Activated CD8-positive, alpha-beta memory T cell treated with anti-CD3 and anti-CD28 coated beads, Interleukin-2, amount 10 ng/mL, durations not matched to agents 7 days and 5 days (primary cell): ENCODE data around the gene RRP36. TPM values are rescaled to one million over a fixed set of nuclear protein-coding genes. Genes with fewer than 3 reads are reported as not detected.

Experiments
- ATAC-seq: fragments of 150-1000 bp; cut with Tn5 transposase; one replicate; pipeline ENCODE4 v1.10.0; 2021; ENCODE audit warnings: moderate library complexity
- CTCF ChIA-PET: fragments of 350-600 bp; sonication (Branson Sonifier 250); formaldehyde crosslinking; loops from one replicate; lab custom pipeline; 2021; ENCODE audit warnings: antibody characterized with exemption; lab: Charles Lee
- DNase-seq: peaks from one replicate; pipeline ENCODE4 v3.0.0-alpha.2; 2020
- H3K27ac Mint-ChIP-seq: one replicate; pipeline ENCODE4 v1.8.0; 2021; ENCODE audit warnings: mild to moderate bottlenecking, mixed read lengths
- H3K27me3 Mint-ChIP-seq: one replicate; pipeline ENCODE4 v1.8.0; 2021; ENCODE audit warnings: mixed read lengths
- H3K36me3 Mint-ChIP-seq: one replicate; pipeline ENCODE4 v1.8.0; 2021; ENCODE audit warnings: mild to moderate bottlenecking, mixed read lengths
- H3K4me1 Mint-ChIP-seq: one replicate; pipeline ENCODE4 v1.8.0; 2021; ENCODE audit warnings: mixed read lengths
- H3K4me3 Mint-ChIP-seq: one replicate; pipeline ENCODE4 v1.8.0; 2021; ENCODE audit warnings: mild to moderate bottlenecking, moderate library complexity, mixed read lengths
- H3K9me3 Mint-ChIP-seq: one replicate; pipeline ENCODE4 v1.8.0; 2022; ENCODE audit warnings: low read depth, mixed read lengths
- total RNA-seq, 2 experiments: library from RNA; stranded (reverse); gene quantifications; one replicate each; pipeline ENCODE4 v1.2.3, GENCODE V29; 2021

RRP36 gene
- total RNA-seq, 2 experiments from 2014 or later = 60.9 to 71.8 TPM

DNA sequence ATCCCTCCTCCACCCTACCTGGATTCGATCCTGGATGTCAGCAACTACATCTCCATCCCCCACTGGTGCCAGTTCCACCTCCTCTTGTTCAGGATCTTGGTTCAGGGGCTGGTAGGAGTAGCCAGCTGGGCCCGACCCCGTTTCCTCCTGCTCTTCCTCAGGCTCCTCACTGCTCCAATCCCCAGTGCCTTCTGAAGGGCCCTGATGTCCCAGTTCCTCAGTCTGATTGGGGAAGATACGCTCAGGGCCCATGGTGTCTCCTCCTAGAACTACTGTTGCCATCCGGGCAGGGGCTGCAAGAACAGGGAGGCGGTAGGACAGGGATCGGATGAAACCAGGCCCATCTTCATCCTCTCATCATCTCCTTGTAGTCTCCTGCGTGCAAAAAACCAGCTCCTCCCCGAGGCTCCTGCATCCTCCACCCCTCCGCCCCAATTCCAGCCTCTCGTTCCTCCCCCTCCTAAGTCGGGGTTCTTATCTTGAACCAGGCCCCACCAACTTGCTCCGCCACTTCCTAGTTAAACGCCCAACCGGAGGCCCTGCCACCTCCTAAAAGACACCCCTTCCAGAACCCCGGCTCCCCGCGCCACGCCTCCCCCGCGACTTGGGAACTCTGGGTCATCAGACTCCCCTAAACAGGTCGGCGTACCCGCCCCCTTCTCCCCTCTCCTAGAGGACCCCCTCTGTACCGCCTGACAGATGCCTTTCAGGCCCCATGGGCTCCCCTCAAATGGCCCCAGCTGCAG, 8.2 kb upstream of the RRP36 start:
- Mint-ChIP-seq H3K27ac (peak overlapping the region; percentile 83), H3K4me3 (peak overlapping the region; percentile 96), H3K27me3 (no peaks in the 10 kb centered on the region), H3K9me3 (no peaks in the 10 kb centered on the region), H3K36me3 (peaks cover 17% of the 10 kb centered on the region), H3K4me1 (peaks cover 41% of the 10 kb centered on the region)
- DNase-seq (peak; percentile 46), ATAC-seq (peak; percentile 35)
- CTCF ChIA-PET = interaction anchor here (1.0 to 3.7 kb wide), 7 partner anchors 9 to 493 kb away, joined by 3 to 15 read pairs (median 3); partner anchors contain the start of genes CNPY3 and PEX6

DNA sequence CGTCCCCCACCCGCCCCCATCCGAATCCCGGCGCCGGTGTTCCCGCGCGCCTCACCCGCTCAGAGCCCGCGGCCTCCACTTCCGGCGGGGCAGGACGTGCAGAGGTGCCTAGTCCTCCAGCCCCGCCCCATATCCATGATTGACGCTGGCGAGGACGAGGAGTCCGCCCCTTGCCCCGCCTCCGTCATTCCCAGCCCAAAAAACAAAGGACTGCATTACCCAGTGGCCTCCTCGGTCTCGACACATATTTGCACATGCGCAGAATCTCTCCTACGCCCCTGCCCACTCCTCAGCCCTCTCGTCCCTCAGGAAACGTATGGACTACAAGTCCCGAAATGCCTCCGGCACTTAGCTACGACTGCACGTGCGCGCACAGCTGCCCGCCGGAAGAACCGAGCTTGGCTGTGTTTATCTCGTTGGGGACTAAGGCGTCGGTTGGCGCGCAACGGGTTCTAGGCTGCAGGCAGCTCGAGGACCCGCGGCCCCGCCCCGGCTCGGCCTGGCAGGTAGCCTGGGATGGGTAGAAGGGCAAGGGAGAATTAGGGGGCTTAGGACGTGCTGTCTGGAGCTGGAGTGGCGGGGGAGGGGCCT, 7.5 kb upstream of the RRP36 start, which contains the start of the genes KLHDC3 and MEA1:
Gene KLHDC3, plus strand, starts transcription at position 407 of the 591 bp plus-strand sequence. CDS start 2,944 bp downstream, outside the sequence.
Gene MEA1, minus strand, starts transcription at position 104 of the 591 bp plus-strand sequence. CDS start 133 bp downstream, outside the sequence.
- ATAC-seq (peak; percentile 93), DNase-seq (peak; percentile 100)
- Mint-ChIP-seq H3K36me3 (peaks cover 19% of the 10 kb centered on the region), H3K27ac (peak within 1 kb of the TSS; percentile 83), H3K4me3 (peak within 1 kb of the TSS; percentile 96), H3K9me3 (no peaks in the 10 kb centered on the region), H3K27me3 (no peaks in the 10 kb centered on the region), H3K4me1 (peaks cover 41% of the 10 kb centered on the region)
- CTCF ChIA-PET = interaction anchor here (1.0 to 3.7 kb wide), 8 partner anchors 10 to 492 kb away, joined by 3 to 15 read pairs (median 4); partner anchors contain the start of genes CNPY3, PEX6 and PPP2R5D

DNA sequence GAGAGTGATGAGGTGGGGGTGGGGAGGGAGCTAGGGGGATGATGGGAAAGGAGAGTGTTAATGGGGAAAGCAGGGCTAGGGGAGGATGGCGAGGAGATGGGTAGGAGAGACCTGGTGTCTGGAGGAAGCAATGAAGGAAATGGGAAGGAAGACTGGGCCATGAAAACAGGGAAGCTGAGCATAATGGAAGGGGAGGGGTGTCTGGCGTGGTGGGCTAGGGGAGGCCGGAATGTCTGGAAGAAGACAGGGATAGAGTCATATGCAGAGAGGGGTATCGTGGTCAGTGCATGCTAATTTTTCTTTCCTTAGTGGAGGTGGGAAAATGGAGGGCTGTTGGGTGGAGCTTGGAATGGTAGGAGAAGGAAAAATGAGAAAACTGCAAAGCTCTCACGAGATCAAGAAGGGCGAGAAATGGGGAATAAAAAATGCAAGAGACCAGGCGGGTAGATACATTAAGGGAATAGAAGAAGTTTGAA, 7.0 kb upstream of the RRP36 start:
- no peak for DNase-seq
- Mint-ChIP-seq H3K9me3 (no peaks in the 10 kb centered on the region), H3K27ac (peak overlapping the region; percentile 70), H3K4me3 (peak overlapping the region; percentile 96), H3K27me3 (no peaks in the 10 kb centered on the region), H3K36me3 (peaks cover 22% of the 10 kb centered on the region), H3K4me1 (peaks cover 43% of the 10 kb centered on the region)
- CTCF ChIA-PET = interaction anchor here (1.1 to 3.7 kb wide), 8 partner anchors 11 to 129 kb away, joined by 3 to 15 read pairs (median 5); partner anchors contain the start of genes CNPY3, PEX6 and PPP2R5D
- no peak for ATAC-seq

DNA sequence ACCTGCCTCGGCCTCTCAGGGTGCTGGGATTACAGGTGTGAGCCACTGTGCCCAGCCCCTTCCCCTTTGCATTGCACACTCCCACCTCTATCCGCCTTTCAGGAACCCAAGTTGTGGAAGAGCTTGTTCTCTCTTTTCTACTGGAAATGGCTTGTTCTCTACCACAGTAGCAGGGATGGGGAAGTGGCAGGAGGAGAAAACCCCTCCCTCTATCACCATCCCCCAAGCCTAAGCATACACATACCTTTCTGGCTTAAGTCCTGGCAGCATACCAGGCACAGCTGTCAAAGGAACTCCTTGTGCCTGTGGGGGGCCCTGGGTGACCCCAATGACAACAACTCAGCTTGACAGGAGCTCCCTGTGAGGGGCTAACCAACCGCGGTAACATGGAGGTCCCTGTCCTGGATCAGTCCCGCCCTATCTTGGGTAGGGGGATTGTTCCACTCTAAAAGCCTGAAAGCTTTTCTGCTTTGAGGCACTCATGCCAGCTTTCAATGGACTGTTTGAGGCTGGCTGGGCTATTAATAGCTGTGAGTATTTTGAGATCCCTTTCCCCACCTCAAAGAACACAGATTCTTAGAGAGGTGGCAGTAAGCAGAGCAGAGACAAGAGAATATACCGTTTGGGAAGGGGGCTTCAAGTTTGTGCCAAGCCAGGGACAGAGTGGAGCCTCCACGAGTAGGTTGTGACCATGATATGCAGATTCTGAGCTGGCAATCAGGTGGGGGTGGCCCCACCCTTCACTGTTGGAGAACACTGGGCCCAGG, 5.1 kb upstream of the RRP36 start:
- H3K27me3 Mint-ChIP-seq = no peaks in the 10 kb centered on the region
- no peaks in the 10 kb centered on the region for H3K9me3 Mint-ChIP-seq
- peaks cover 20% of the 10 kb centered on the region for H3K36me3 Mint-ChIP-seq
- DNase-seq (no peak), ATAC-seq (no peak)
- no peak overlapping the region for H3K4me3 Mint-ChIP-seq
- H3K27ac Mint-ChIP-seq = peak overlapping the region; percentile 7
- CTCF ChIA-PET = interaction anchor here (0.9 to 1.2 kb wide), 3 partner anchors 37 to 157 kb away, joined by 3 read pairs; partner anchors contain the start of gene CUL7
- H3K4me1 Mint-ChIP-seq = peaks cover 47% of the 10 kb centered on the region

DNA sequence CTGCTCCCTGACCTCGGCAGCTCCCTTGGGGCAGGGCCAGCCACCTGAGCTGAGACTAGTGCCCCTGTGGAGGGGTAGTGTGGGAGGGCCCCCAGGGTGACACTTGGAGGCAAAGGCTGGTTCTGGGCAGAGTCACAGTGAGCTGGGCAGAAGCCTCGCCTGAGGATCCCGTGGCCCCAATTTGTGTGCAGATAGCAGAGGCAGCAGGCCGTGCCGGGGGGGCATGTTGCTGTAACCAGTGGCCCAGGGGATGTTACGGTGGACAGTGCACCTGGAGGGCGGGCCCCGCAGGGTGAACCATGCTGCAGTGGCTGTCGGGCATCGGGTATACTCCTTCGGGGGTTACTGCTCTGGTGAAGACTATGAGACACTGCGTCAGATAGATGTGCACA, 4.5 kb upstream of the RRP36 start:
- DNase-seq (no peak), ATAC-seq (no peak)
- Mint-ChIP-seq H3K9me3 (no peaks in the 10 kb centered on the region), H3K27ac (peak overlapping the region; percentile 7), H3K4me3 (no peak overlapping the region), H3K36me3 (peaks cover 20% of the 10 kb centered on the region), H3K27me3 (no peaks in the 10 kb centered on the region), H3K4me1 (peaks cover 43% of the 10 kb centered on the region)
- CTCF ChIA-PET = interaction anchor here (1.2 kb wide), 1 partner anchor 37 kb away, joined by 3 read pairs; the partner anchor contains the start of gene CUL7

DNA sequence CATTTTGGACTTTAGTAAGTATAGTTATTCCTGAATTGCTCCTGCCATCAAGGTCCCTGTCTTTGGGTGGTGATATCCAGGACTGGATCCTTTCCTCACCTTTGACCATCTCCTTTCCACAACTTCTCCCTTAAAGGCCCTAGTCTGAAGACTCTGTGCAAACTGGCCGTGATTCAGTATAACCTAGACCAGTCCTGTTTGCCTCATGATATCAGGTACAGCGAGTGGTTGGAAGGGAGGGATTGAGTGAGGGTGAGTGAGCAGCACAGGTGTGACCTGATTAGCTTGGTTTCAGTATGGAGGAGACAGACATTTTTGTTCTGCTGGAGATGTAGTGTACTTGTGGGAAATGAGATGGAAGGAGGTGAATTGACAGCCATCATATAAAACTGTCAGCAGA, 2.3 kb upstream of the RRP36 start:
- no peaks in the 10 kb centered on the region for H3K27me3 Mint-ChIP-seq
- ATAC-seq (no peak), DNase-seq (no peak)
- no peak overlapping the region for H3K4me3 Mint-ChIP-seq
- no peaks in the 10 kb centered on the region for H3K9me3 Mint-ChIP-seq
- H3K4me1 Mint-ChIP-seq = peaks cover 39% of the 10 kb centered on the region
- CTCF ChIA-PET = interaction anchor here (2.2 kb wide), 1 partner anchor 9 kb away, joined by 7 read pairs; no protein-coding TSS in a partner anchor
- peaks cover 13% of the 10 kb centered on the region for H3K36me3 Mint-ChIP-seq
- H3K27ac Mint-ChIP-seq = no peak overlapping the region

DNA sequence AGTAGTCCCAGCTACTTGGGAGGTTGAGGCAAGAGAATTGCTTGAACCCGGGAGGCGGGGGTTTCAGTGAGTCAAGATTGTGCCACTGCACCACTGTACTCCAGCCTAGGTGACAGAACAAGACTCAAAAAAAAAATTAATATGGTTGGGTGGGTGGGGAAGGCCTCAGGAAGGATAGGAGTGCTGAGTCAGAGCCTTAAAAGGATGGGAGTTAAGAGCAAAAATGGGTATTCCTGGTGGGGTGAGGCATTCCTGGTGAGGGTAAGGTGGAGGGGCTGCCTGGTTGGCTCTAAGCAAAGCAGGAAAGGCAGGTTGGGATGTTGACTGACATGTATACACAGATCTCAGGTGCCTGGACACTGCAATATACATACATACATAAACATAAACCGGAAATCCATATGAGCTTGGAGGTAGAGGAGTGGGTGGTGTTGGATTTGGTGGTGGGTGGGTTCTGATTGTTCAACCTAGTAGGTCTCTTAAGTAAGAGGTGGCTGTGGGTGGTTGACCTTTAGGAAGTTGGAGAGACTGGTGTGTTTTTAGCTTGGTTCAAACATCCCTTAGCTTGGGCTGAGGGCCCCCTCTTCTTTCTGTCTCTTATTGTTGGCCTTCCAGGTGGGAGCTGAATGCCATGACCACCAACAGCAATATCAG, 1.2 kb upstream of the RRP36 start:
- Mint-ChIP-seq H3K9me3 (no peaks in the 10 kb centered on the region), H3K4me1 (peaks cover 38% of the 10 kb centered on the region), H3K27me3 (no peaks in the 10 kb centered on the region), H3K4me3 (no peak overlapping the region), H3K36me3 (peaks cover 24% of the 10 kb centered on the region), H3K27ac (no peak overlapping the region)
- CTCF ChIA-PET = interaction anchor here (1.3 to 3.0 kb wide), 4 partner anchors 10 to 124 kb away, joined by 3 to 12 read pairs (median 6); partner anchors contain the start of gene CUL7
- DNase-seq (no peak), ATAC-seq (no peak)

DNA sequence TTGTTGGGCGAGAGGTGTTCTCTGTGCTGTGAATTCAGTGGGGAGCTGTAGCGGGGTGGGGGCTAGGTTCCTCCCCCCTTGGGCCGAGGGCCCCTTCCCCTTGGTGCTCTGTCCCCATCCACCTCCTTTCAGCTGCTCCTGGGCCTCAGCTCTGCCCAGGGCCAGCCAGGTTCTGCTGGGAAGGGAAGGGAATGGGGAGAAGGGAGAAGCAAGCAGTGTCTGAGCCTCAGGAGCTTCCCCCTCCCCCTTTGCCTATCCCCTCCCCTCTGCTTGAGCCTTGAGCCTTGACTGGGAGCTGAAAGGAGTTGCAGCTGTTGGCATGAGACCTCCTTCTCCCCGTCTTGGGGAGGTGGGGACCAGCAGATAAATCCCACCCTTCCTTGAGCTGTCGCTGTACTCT, 576 bp upstream of the RRP36 start:
- H3K4me1 Mint-ChIP-seq = peaks cover 36% of the 10 kb centered on the region
- CTCF ChIA-PET = interaction anchor here (1.2 to 3.0 kb wide), 5 partner anchors 11 to 123 kb away, joined by 3 to 12 read pairs (median 6); partner anchors contain the start of gene CUL7
- H3K36me3 Mint-ChIP-seq = peaks cover 26% of the 10 kb centered on the region
- peak overlapping the region; percentile 97 for H3K4me3 Mint-ChIP-seq
- DNase-seq (no peak), ATAC-seq (no peak)
- peak overlapping the region; percentile 77 for H3K27ac Mint-ChIP-seq
- no peaks in the 10 kb centered on the region for H3K9me3 Mint-ChIP-seq
- no peaks in the 10 kb centered on the region for H3K27me3 Mint-ChIP-seq

DNA sequence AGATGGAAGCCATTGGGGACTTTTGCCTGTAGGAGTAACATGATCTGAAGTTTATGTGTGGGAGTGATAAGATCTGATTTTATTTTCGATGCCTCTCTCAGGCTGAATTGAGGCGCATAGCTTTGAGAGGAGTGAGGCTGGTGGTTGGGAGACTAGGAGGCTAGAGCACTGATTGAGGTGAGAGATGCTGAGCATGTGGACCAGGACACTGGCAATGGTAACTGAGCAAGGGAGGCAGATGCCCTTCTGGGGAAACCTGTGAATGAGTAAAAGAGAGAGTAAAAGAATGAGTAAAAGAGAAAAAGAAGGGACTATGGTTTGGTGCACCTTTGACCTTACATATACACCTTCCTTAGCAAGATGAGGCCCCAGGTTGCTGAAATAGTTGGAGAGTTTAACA, 3.0 kb downstream of the RRP36 start:
- DNase-seq (no peak), ATAC-seq (no peak)
- H3K36me3 Mint-ChIP-seq = peaks cover 45% of the 10 kb centered on the region
- peaks cover 26% of the 10 kb centered on the region for H3K4me1 Mint-ChIP-seq
- no peaks in the 10 kb centered on the region for H3K9me3 Mint-ChIP-seq
- CTCF ChIA-PET = interaction anchor here (1.1 to 1.2 kb wide), 2 partner anchors 35 to 40 kb away, joined by 3 to 4 read pairs; partner anchors contain the start of genes KLC4, MRPL2 and PPP2R5D
- H3K27ac Mint-ChIP-seq = peak overlapping the region; percentile 35
- H3K27me3 Mint-ChIP-seq = no peaks in the 10 kb centered on the region
- no peak overlapping the region for H3K4me3 Mint-ChIP-seq

DNA sequence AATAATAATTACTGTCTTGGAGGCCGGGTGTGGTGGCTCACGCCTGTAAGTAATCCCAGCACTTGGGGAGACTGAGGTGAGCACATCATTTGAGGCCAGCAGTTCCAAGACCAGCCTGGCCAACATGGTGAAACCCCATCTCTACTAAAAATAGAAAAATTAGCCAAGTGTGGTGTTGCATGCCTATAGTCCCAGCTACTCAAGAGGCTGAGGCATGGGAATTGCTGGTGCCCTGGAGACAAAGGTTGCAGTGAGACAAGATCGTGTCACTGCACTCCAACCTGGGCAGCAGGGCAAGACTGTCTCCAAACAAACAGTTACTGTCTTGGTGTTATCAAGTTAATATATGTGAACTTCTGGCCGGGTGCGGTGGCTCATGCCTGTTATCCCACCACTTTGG, 4.9 kb downstream of the RRP36 start:
- Mint-ChIP-seq H3K27me3 (no peaks in the 10 kb centered on the region), H3K4me3 (no peak overlapping the region), H3K9me3 (no peaks in the 10 kb centered on the region), H3K27ac (no peak overlapping the region), H3K4me1 (peaks cover 20% of the 10 kb centered on the region), H3K36me3 (peaks cover 49% of the 10 kb centered on the region)
- no peak for ATAC-seq
- no peak for DNase-seq
- CTCF ChIA-PET = interaction anchor here (1.4 kb wide), 1 partner anchor 117 kb away, joined by 3 read pairs; no protein-coding TSS in a partner anchor

DNA sequence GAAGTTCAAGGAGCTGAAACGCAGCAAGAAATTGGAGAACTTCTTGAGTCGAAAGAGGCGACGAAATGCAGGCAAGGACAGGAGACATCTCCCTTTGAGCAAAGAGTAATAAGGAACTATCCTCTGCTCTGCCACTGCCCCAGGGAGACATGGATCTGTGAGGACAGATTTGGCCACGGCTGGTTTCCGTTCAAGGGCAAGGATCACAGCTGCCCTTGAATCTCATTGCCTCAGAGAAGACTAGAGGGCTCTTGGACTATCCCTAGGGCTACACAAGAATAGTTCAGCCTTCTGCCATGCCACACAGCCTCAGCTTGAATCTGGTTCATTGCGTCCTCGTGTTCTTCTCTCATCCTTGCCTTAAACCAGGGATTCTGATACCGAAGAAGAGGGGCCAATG, 7.7 kb downstream of the RRP36 start:
- peaks cover 12% of the 10 kb centered on the region for H3K4me1 Mint-ChIP-seq
- no peak for ATAC-seq
- H3K9me3 Mint-ChIP-seq = no peaks in the 10 kb centered on the region
- DNase-seq = no peak
- no peaks in the 10 kb centered on the region for H3K27me3 Mint-ChIP-seq
- H3K36me3 Mint-ChIP-seq = peaks cover 59% of the 10 kb centered on the region
- H3K4me3 Mint-ChIP-seq = no peak overlapping the region
- CTCF ChIA-PET = interaction anchor here (1.2 to 1.4 kb wide), 2 partner anchors 20 to 114 kb away, joined by 3 to 4 read pairs; no protein-coding TSS in a partner anchor
- no peak overlapping the region for H3K27ac Mint-ChIP-seq

DNA sequence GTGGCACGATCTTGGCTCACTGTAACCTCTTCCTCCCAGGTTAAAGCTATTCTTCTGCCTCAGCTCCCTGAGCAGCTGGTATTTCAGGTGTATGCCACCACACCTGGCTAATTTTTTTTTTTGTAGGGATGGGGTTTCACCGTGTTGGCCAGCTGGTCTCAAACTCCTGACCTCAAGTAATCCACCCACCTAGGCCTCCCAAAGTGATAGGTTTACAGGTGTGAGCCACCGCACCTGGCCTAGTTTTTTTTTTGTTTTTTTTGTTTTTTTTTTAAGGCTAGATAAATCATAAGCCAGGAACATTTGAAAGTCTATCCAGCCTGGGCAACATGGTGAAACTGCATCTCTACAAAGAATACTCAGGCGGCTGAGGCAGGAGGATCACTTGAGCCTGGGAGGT, 10.9 kb downstream of the RRP36 start:
- ATAC-seq = no peak
- CTCF ChIA-PET = no interaction called here
- Mint-ChIP-seq H3K9me3 (no peaks in the 10 kb centered on the region), H3K36me3 (peaks cover 42% of the 10 kb centered on the region), H3K27ac (no peak overlapping the region), H3K27me3 (no peaks in the 10 kb centered on the region), H3K4me1 (peaks cover 5% of the 10 kb centered on the region), H3K4me3 (no peak overlapping the region)
- DNase-seq = no peak
